NCI-H2107 treated with DMSO at 0.1 percent for 48 hours (cell line): ENCODE measurements around the gene CENPB.

Experiments used
- DNase-seq: peaks from one replicate; lab custom pipeline; 2025; ENCODE audit not compliant: unreplicated experiment; lab: John Stamatoyannopoulos, UW

The CENPB gene

GRCh38 chr20:3812259-3812681 lies 25.7 kb upstream of the CENPB start:
- DNase-seq: no peak

GRCh38 chr20:3811467-3812258 lies 25.1 kb upstream of the CENPB start:
- peak; percentile 71 for DNase-seq

- no peak for DNase-seq
These were observed 22.0 kb upstream of the CENPB start for GRCh38 chr20:3808544-3808943.

- DNase-seq: no peak
These were observed 18.2 kb upstream of the CENPB start for GRCh38 chr20:3804781-3805180.

GRCh38 chr20:3804254-3804751 lies 17.8 kb upstream of the CENPB start:
- DNase-seq: no peak

GRCh38 chr20:3803854-3804253 lies 17.3 kb upstream of the CENPB start:
- DNase-seq: no peak

- DNase-seq: no peak
These were observed 16.7 kb upstream of the CENPB start for GRCh38 chr20:3803289-3803688.

- DNase-seq: no peak
These were observed 16.1 kb upstream of the CENPB start for GRCh38 chr20:3802524-3803239.

GRCh38 chr20:3801846-3802245 lies 15.3 kb upstream of the CENPB start:
- DNase-seq: no peak

GRCh38 chr20:3801299-3801698 lies 14.8 kb upstream of the CENPB start:
- DNase-seq: no peak

GRCh38 chr20:3800878-3801260 lies 14.3 kb upstream of the CENPB start:
- DNase-seq: no peak

- no peak for DNase-seq
These were observed 13.8 kb upstream of the CENPB start for GRCh38 chr20:3800256-3800877.

GRCh38 chr20:3798908-3799248 lies 12.3 kb upstream of the CENPB start:
- DNase-seq: no peak

- no peak for DNase-seq
These were observed 11.8 kb upstream of the CENPB start for GRCh38 chr20:3798373-3798768.

GRCh38 chr20:3797592-3798372 lies 11.2 kb upstream of the CENPB start:
- DNase-seq: no peak

GRCh38 chr20:3797226-3797545 lies 10.6 kb upstream of the CENPB start:
- DNase-seq: no peak

- no peak for DNase-seq
These were observed 10.1 kb upstream of the CENPB start for GRCh38 chr20:3796477-3797225.

- peak; percentile 54 for DNase-seq
These were observed 9.2 kb upstream of the CENPB start, which contains the start of gene CDC25B for GRCh38 chr20:3795511-3796468. TSS of gene CDC25B (plus strand) at chr20:3796310. CDS start at chr20:3796532, 222 bp downstream.

GRCh38 chr20:3794701-3795420 lies 8.3 kb upstream of the CENPB start:
- DNase-seq: no peak
